ENCODE data around the gene CBX4.

Gene CBX4

DNA sequence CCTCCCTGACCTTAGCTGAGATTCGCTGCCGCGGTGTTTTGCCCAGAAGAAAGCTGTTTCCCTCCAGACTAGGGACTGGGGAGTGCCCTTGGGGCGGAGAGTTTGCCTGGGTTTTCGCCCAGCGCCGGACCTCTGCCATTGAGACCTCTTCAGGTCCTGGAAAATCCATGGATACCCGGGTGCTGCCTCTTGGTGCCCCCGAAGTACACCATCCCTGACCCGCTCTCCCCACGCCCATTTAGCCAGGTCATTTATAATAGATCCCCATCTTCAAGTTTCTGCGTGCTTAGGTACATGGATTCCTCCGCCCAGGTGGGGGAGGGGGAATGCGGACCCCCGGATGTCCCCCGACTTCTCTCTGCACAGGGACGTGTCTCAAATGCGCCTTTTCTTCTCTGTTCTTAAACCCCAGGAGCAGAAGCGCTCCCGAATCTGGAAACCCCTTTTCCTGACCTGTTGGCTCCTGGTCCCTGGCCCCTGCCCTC, 27.3 kb downstream of the CBX4 start:
- DNase-seq (ENCODE audit: low spot score): no peak

- DNase-seq (ENCODE audit: low spot score): peak; percentile 53
These were observed 28.0 kb downstream of the CBX4 start for GRCh38 chr17:79811011-79811867.

- peak; percentile 90 for DNase-seq (ENCODE audit: low spot score)
These were observed 28.9 kb downstream of the CBX4 start for GRCh38 chr17:79810130-79811010.

GRCh38 chr17:79809530-79810129, 29.6 kb downstream of the CBX4 start:
- no peak for DNase-seq (ENCODE audit: low spot score)

GRCh38 chr17:79808763-79809529, 30.3 kb downstream of the CBX4 start:
- DNase-seq (ENCODE audit: low spot score): peak; percentile 48

- DNase-seq (ENCODE audit: low spot score): no peak
These were observed 32.1 kb downstream of the CBX4 start for GRCh38 chr17:79806863-79807720.

- no peak for DNase-seq (ENCODE audit: low spot score)
These were observed 32.8 kb downstream of the CBX4 start for GRCh38 chr17:79806446-79806760.

DNA sequence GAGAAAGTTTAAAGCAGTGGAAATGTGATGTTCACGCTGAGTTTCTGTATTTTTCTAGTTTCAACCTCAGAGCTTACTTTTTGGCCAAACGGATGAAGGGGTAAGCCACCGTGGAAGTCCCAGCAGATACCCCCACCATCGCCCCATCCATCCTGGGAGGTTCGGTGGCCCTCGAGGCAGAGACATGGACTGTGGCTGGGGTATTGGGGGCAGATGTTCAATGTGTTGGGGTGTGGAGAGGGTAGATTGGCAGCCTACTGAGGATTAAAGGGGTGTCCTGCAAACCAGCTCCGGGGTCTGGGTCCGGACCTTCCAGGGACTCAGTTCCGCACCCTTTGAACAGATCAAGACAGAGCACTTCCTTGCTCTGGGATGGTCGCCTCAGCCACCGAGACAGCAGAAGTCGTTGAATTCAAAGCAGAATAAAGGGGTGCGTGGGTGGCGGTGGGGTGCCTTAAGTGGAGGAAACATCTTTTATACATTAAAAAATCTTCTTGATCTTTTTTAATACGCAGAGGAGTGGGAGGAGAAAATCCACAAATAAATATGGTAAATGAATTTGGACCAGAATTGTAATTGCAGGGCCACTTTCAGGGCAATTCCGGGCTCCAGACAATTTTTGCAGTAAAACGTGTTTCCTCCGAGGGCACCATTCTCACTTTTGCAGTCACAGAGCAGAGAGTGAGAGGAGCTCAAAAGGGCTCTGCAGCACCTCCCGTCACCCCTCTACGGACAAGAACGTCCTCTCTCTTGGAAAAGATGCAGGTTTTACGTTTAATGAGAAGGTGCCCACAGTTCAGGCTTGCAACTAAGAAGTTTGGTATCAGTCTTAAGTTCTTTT, 34.2 kb downstream of the CBX4 start:
- DNase-seq (ENCODE audit: low spot score): no peak

DNA sequence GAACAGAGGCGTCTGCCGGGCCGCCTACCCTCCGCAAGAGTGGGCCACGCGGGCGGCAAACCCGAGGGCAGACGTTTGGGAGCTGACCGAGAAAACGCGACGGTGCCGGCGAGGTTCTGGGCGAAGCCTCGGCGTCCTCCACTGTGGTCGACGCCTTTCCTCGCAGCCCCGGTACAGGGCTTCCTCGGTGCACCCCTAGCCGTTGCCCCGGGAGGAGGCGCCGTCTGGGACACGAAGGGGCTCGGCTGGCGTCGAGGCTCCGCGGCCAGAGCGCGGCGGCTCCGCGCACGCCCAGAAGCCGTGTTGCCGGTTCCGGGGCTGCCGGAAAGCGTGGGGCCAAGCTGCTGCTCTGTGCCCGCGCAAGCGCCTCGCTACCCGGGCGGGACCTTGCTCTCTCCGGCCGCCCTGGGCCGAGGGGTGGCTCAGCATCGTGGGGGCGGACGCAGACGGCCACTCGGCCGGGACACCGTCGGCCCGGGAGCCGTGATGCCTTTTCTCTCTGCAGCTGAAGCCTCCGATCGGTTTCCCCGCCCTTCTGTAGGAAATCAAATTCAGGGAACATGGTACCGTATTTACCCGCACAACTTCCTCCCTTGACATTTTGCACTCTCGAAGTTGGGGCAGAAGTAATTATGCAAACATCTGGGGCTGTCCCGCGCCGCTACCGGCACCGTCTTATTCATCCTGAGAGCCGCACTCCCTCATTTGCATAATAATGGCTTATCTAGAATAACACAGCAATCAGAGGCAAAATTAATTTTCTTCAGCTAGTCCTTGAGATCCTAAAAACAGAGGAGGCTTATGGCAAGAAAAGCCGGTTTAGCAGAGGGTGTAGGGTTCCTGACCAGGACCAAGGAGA, 35.0 kb downstream of the CBX4 start:
- DNase-seq (ENCODE audit: low spot score): no peak

GRCh38 chr17:79803421-79803996, 35.7 kb downstream of the CBX4 start:
- no peak for DNase-seq (ENCODE audit: low spot score)

- DNase-seq (ENCODE audit: low spot score): no peak
These were observed 36.4 kb downstream of the CBX4 start for GRCh38 chr17:79802736-79803420.

GRCh38 chr17:79802039-79802735, 37.1 kb downstream of the CBX4 start:
- no peak for DNase-seq (ENCODE audit: low spot score)

DNA sequence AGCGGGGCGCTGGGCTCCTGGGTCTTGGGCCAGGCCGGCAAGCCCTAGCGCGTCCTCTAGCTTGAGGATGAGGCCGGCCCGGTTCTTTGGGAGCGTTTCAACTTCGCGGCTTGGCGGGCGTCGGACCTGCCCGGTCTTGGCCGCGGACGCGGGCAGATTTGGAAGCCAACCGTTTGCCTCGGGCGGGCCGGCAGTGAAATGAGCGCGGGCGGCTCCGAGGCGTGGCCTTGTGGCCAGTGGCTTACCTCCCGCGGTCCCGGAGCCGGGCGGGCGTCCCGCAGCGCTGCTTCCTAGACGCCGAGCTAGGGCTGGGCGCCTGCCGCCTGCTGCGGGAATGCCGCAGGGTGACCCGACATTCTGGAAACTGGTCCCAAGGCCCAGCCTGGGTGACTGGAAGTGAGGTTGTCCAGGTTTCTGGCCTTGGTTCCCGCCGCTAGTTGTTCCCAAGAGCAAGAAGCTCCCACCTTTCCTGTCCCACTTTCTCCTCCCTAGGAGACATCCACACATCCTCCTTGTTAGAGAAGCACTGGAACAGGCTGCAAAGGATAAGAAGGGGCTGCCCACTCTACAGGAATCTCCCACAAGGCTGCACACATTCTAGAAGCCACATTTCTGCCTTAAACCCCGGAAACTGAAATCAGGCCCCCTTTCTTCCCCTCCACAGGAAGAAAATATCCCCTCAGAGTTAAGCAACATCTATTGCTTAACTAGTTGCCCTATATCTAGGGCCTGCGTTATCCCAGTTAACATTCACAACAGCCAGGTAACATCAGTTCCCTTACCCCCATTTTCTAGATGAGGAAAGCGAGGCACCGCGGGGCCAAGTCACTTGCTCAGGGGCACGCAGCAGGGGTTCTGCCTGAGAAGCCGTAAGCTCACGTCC, 37.8 kb downstream of the CBX4 start:
- DNase-seq (ENCODE audit: low spot score): no peak

DNA sequence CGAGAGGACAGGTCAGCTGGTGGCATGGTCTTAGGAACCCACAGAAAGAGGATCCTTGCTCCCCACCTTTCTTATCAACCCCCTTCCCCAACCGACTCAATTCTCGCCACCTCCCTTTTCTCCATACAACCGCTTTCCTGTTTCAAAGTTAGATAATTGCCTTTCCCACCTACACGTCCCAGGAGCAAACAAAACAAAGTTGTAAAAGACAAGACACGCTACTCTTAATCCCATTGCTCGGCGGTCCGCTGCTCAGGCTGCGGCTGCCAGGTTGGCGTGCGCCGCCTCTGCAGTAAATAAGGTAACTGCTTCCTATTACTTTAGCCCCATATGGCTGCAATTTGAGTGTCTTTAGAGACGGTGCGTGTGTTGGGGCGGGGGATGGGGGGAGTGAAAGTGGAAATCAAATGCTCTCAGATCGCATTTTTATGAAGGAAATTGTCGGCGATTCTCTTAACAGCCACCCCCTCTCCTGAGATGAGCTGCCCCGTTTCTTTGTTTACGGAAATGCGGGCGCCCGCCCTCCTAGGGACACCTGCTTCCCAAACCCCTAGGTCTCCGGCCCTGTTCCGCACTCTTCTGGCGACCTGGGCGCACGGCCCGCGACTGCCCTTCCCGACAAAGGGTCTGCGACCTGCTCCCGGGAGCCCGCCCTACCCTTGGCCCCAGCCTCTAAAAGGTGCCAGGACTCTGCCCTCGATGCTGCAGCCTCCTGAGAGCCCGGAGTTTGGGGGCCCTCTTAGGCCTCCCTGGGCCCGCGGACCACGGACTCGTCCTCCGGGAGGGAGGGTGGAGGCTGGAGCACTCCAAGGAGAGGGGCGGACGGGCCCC, 38.7 kb downstream of the CBX4 start:
- DNase-seq (ENCODE audit: low spot score): no peak

DNA sequence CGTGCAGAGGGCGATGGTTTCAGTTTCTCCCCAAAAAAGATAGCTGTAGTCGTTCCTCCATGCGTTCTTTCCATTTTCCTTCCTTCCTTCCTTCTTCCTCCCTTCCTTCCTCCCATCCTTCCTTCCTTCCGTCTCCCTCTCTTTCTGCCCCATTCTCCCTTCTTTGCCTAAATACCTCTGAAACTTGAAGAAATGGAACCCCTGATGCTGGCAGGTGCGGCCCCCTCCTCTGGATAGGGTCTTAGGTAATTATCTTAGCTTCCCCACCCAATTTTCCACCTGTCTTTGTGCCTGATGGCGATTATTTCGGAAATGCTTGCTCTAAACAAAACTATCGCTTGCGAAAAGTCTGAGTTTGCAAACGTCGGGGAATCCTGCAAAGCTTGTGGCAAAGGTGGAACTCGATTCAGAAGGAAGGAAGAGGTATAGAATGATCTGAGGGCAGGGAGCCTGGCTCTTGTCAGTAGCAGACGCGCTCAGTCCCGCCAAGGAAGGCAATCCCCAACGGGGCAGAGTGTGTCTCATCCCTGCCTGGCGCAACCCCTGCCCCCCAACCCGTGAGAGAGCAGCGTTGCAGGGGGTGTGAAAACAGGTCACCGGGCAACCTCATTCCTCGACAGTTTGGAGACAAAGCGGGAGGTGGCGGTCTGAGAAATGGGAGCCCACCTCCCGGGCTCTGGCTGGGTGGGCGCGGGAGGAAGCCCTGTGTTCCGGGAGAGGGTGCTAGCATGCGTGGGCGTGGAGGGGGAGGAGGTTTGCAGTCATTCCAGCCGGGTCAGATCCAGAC, 39.5 kb downstream of the CBX4 start:
- no peak for DNase-seq (ENCODE audit: low spot score)

All from COLO829 (cell line).